Measurements from ENCODE around the gene UTS2B. TPM values are rescaled to one million over a fixed set of nuclear protein-coding genes. Genes with fewer than 3 reads are reported as not detected.

Gene UTS2B
- total RNA-seq, 1 experiment from 2014 or later = 0.52 TPM

DNA sequence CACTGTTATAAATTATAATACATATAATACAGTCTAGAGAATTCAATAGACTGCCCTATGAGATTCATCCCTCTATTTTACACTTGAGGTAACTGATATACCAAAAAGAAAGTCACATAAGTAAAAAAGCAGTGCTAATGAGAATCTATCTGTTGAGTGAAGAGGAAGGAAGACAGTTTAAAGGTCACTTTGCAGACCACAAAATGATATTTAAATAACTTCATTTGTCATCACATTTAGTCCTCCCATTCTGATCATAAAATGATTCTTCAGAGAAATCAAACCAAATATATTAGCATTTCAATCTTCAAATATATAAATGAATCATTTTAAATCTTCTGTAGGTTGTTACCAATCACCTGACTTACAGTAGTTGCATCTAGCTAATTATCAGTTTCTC lies 61.6 kb downstream of the UTS2B start:
- H3K36me3 ChIP-seq (ENCODE audit: control insufficient read depth, insufficient read depth, low read length) = no peaks in the 10 kb centered on the region
- TF ChIP-seq, protein P1, sequence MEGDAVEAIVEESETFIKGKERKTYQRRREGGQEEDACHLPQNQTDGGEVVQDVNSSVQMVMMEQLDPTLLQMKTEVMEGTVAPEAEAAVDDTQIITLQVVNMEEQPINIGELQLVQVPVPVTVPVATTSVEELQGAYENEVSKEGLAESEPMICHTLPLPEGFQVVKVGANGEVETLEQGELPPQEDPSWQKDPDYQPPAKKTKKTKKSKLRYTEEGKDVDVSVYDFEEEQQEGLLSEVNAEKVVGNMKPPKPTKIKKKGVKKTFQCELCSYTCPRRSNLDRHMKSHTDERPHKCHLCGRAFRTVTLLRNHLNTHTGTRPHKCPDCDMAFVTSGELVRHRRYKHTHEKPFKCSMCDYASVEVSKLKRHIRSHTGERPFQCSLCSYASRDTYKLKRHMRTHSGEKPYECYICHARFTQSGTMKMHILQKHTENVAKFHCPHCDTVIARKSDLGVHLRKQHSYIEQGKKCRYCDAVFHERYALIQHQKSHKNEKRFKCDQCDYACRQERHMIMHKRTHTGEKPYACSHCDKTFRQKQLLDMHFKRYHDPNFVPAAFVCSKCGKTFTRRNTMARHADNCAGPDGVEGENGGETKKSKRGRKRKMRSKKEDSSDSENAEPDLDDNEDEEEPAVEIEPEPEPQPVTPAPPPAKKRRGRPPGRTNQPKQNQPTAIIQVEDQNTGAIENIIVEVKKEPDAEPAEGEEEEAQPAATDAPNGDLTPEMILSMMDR (IDR thresholded peaks at IDR 0.05; ENCODE audit: insufficient read depth in 1 of 2, low read depth in 1 of 2, low read length in 1 of 2, severe bottlenecking in 1 of 2, unreplicated experiment in 1 of 2) = no peak
- no peaks in the 10 kb centered on the region for H3K4me1 ChIP-seq
- Mint-ChIP-seq H3K27me3 (ENCODE audit: insufficient read depth, unreplicated experiment) (peaks cover 2% of the 10 kb centered on the region), H3K27ac (ENCODE audit: unreplicated experiment) (no peak overlapping the region), H3K36me3 (ENCODE audit: insufficient read depth, unreplicated experiment) (no peaks in the 10 kb centered on the region), H3K4me1 (ENCODE audit: low read depth, unreplicated experiment) (no peaks in the 10 kb centered on the region), H3K9me3 (ENCODE audit: unreplicated experiment) (peaks cover 9% of the 10 kb centered on the region), H3K4me3 (ENCODE audit: unreplicated experiment) (no peak overlapping the region)
- intact Hi-C loops (cut with micrococcal nuclease; ENCODE audit: unreplicated experiment) = no loop called here
- ChIA-PET POLR2A (no interaction called here), CTCF (no interaction called here)
- no TSS peak for BruUV-seq (replicated peaks)
- H3K9me3 ChIP-seq = 0 out of 2 replicates have a peak, but pooled peaks cover 2% of the 10 kb centered on the region
- H3K4me3 ChIP-seq (ENCODE audit: low read depth, low read length) = no peak overlapping the region
- H3K27me3 ChIP-seq (replicated peaks; ENCODE audit: control insufficient read depth, insufficient read depth, low read length) = no peaks in the 10 kb centered on the region
- no peak for DNase-seq

DNA sequence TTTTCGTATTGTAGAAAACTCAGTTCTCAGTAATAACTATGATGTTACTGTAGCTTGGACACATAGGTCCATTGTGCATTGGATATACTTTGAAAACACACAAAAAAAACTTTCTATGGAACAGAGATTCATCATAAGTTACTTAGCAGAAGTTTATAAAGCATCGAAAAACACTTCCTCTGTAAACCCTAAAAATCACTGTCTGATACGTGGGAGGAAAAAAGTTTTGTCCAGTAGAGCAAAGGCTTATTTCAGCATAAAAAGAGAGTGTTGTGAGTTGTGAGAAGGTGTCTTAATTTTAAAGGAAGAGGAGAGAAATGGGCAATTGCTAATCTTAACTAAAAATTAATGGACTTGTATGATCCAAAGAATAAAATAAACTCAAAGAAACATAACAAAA lies 66.5 kb downstream of the UTS2B start:
- H3K4me3 ChIP-seq (ENCODE audit: low read depth, low read length) = no peak overlapping the region
- ChIA-PET POLR2A (no interaction called here), CTCF (no interaction called here)
- no peaks in the 10 kb centered on the region for H3K27me3 ChIP-seq (replicated peaks; ENCODE audit: control insufficient read depth, insufficient read depth, low read length)
- intact Hi-C loops (cut with micrococcal nuclease; ENCODE audit: unreplicated experiment) = no loop called here
- H3K4me1 ChIP-seq = no peaks in the 10 kb centered on the region
- 0 out of 2 replicates have a peak, but pooled peaks cover 2% of the 10 kb centered on the region for H3K9me3 ChIP-seq
- Mint-ChIP-seq H3K27me3 (ENCODE audit: insufficient read depth, unreplicated experiment) (peaks cover 2% of the 10 kb centered on the region), H3K9me3 (ENCODE audit: unreplicated experiment) (no peaks in the 10 kb centered on the region), H3K36me3 (ENCODE audit: insufficient read depth, unreplicated experiment) (no peaks in the 10 kb centered on the region), H3K27ac (ENCODE audit: unreplicated experiment) (no peak overlapping the region), H3K4me1 (ENCODE audit: low read depth, unreplicated experiment) (no peaks in the 10 kb centered on the region), H3K4me3 (ENCODE audit: unreplicated experiment) (no peak overlapping the region)
- no TSS peak for BruUV-seq (replicated peaks)
- no peak for DNase-seq
- H3K36me3 ChIP-seq (ENCODE audit: control insufficient read depth, insufficient read depth, low read length) = no peaks in the 10 kb centered on the region
- TF ChIP-seq, protein P1 (IDR thresholded peaks at IDR 0.05; ENCODE audit: insufficient read depth in 1 of 2, low read depth in 1 of 2, low read length in 1 of 2, severe bottlenecking in 1 of 2, unreplicated experiment in 1 of 2) = no peak

DNA sequence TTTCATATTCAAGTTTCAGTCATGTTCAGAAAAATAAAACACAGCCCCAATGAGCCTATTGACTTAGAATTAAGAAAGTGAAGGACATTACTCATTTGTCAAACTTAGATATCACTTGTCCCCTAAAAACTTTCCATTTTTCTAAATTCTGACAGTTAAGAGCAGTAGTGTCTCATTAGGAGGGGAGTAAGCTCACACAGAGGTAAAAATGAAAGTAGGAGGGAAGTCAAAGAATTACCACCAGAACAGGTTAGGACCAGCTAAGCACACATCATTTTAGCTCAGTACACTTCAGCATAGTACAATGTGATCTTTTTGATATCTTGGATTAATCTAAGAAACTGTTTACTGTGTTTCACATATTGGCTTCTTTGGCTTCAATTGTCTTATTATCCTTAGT lies 67.0 kb downstream of the UTS2B start:
- no peak for DNase-seq
- H3K9me3 ChIP-seq = 0 out of 2 replicates have a peak, but pooled peaks cover 2% of the 10 kb centered on the region
- TF ChIP-seq, protein P1 (IDR thresholded peaks at IDR 0.05; ENCODE audit: insufficient read depth in 1 of 2, low read depth in 1 of 2, low read length in 1 of 2, severe bottlenecking in 1 of 2, unreplicated experiment in 1 of 2) = no peak
- no peaks in the 10 kb centered on the region for H3K4me1 Mint-ChIP-seq (ENCODE audit: low read depth, unreplicated experiment)
- BruUV-seq (replicated peaks) = no TSS peak
- no peak overlapping the region for H3K4me3 ChIP-seq (ENCODE audit: low read depth, low read length)
- no peaks in the 10 kb centered on the region for H3K36me3 Mint-ChIP-seq (ENCODE audit: insufficient read depth, unreplicated experiment)
- no peaks in the 10 kb centered on the region for H3K27me3 ChIP-seq (replicated peaks; ENCODE audit: control insufficient read depth, insufficient read depth, low read length)
- peaks cover 2% of the 10 kb centered on the region for H3K27me3 Mint-ChIP-seq (ENCODE audit: insufficient read depth, unreplicated experiment)
- no peak overlapping the region for H3K27ac Mint-ChIP-seq (ENCODE audit: unreplicated experiment)
- intact Hi-C loops (cut with micrococcal nuclease; ENCODE audit: unreplicated experiment) = no loop called here
- CTCF ChIA-PET = no interaction called here
- H3K9me3 Mint-ChIP-seq (ENCODE audit: unreplicated experiment) = no peaks in the 10 kb centered on the region
- POLR2A ChIA-PET = no interaction called here
- no peaks in the 10 kb centered on the region for H3K4me1 ChIP-seq
- no peak overlapping the region for H3K4me3 Mint-ChIP-seq (ENCODE audit: unreplicated experiment)
- no peaks in the 10 kb centered on the region for H3K36me3 ChIP-seq (ENCODE audit: control insufficient read depth, insufficient read depth, low read length)

Measured in Caco-2 (cell line).